ENCODE measurements around the gene RBFOX1. TPM values are rescaled to one million over a fixed set of nuclear protein-coding genes. Genes with fewer than 3 reads are reported as not detected.

RBFOX1 gene
- total RNA-seq, 1 donor, result not detected

GRCh38 chr16:7400117-7400890 lies 67.7 kb downstream of the RBFOX1 start:
- no peak for DNase-seq (ENCODE audit: low read depth)
- no peak for TF ChIP-seq CTCF (IDR thresholded peaks at IDR 0.05; ENCODE audit: insufficient read depth, low read depth, low read length)

GRCh38 chr16:7404217-7404616 lies 71.6 kb downstream of the RBFOX1 start:
- no peak for TF ChIP-seq CTCF (IDR thresholded peaks at IDR 0.05; ENCODE audit: insufficient read depth, low read depth, low read length)
- H3K4me3 ChIP-seq (ENCODE audit: low read depth, low read length), result no peak overlapping the region
- DNase-seq (ENCODE audit: low read depth), result no peak

More at GRCh38 chr16:7400117-7400890, 67.7 kb downstream of the RBFOX1 start:
- H3K4me3 ChIP-seq (ENCODE audit: low read depth, low read length), result no peak overlapping the region

GRCh38 chr16:7405166-7405565 lies 72.5 kb downstream of the RBFOX1 start:
- no peak for DNase-seq (ENCODE audit: low read depth)
- H3K4me3 ChIP-seq (ENCODE audit: low read depth, low read length), result no peak overlapping the region
- TF ChIP-seq CTCF (IDR thresholded peaks at IDR 0.05; ENCODE audit: insufficient read depth, low read depth, low read length), result no peak

GRCh38 chr16:7408700-7409365 lies 76.2 kb downstream of the RBFOX1 start:
- no peak overlapping the region for H3K4me3 ChIP-seq (ENCODE audit: low read depth, low read length)
- no peak for DNase-seq (ENCODE audit: low read depth)
- TF ChIP-seq CTCF (IDR thresholded peaks at IDR 0.05; ENCODE audit: insufficient read depth, low read depth, low read length), result no peak

GRCh38 chr16:7419441-7419840 lies 86.8 kb downstream of the RBFOX1 start:
- no peak for DNase-seq (ENCODE audit: low read depth)
- TF ChIP-seq CTCF (IDR thresholded peaks at IDR 0.05; ENCODE audit: insufficient read depth, low read depth, low read length), result no peak
- no peak overlapping the region for H3K4me3 ChIP-seq (ENCODE audit: low read depth, low read length)

GRCh38 chr16:7420079-7420478 lies 87.4 kb downstream of the RBFOX1 start:
- H3K4me3 ChIP-seq (ENCODE audit: low read depth, low read length), result no peak overlapping the region
- no peak for TF ChIP-seq CTCF (IDR thresholded peaks at IDR 0.05; ENCODE audit: insufficient read depth, low read depth, low read length)
- DNase-seq (ENCODE audit: low read depth), result no peak
